ENCODE results near the gene PRR5.

Gene PRR5

DNA sequence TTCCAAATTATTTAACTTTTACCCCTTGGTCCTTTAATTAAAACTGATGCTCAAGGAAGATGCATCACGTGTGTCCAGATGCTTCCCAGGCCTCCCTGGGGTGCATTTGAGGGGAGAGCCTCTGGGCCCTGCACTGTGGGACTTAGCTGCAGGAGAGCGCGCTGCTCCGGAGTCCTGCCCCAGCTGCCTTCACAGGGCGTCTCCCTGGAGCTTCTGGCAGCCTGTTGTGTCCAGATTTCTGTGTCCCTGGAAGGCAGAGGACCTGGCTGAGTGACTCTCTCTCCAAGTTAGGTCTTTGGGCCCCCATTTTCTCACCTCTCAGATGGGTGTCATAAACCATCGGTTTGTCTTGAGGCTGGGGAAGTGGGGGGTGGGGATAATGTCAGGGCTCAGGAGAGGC, 53.4 kb downstream of the PRR5 start:
- Histone ChIP-seq H3K4me3 (ENCODE audit: low read length) (no peak overlapping the region), H3K9me3 (ENCODE audit: control insufficient read depth, insufficient read depth, low read length) (no peaks in the 10 kb centered on the region), H3K4me1 (ENCODE audit: control insufficient read depth, low read length) (no peaks in the 10 kb centered on the region), H3K4me2 (ENCODE audit: low read length) (no peak overlapping the region), H3K79me2 (ENCODE audit: control insufficient read depth, low read length) (no peaks in the 10 kb centered on the region), H3K36me3 (ENCODE audit: control insufficient read depth, low read length) (no peaks in the 10 kb centered on the region), H3K27me3 (ENCODE audit: control insufficient read depth, low read length) (no peaks in the 10 kb centered on the region), H4K20me1 (ENCODE audit: control insufficient read depth, insufficient read depth, low read depth, low read length) (no peaks in the 10 kb centered on the region), H3F3A (ENCODE audit: control insufficient read depth, insufficient read depth) (no peaks in the 10 kb centered on the region), H3K27ac (ENCODE audit: low read depth, low read length) (no peak overlapping the region), H3K9me2 (replicated peaks; ENCODE audit: control insufficient read depth, low read length) (no peaks in the 10 kb centered on the region)
- TF ChIP-seq EZH2phosphoT487 (IDR thresholded peaks at IDR 0.05; ENCODE audit: borderline replicate concordance, low read length) (no peak), CTCF (IDR thresholded peaks at IDR 0.05; ENCODE audit: low read depth, low read length, poor library complexity, severe bottlenecking) (no peak)

DNA sequence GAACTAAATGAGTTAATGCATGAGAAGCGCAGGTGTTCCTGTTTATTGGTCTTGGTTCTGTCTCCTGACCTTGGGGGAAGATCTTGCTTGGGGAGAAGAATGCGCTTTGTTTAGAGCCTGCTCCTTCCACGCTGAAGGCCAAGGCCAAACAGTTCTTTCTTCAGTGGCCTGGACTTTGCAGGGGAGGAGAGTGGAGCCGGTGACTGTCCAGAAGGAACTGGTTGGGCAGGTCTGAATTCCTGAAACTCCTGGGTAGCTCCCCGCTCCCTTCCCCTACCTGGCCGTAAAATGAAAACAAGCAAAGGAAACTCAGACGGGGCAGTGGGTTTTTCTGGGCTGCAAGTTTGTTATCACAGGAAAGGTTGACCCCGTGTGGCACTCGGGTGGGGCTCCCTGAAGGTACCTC, 54.0 kb downstream of the PRR5 start:
- H3K9me3 ChIP-seq (ENCODE audit: control insufficient read depth, insufficient read depth, low read length) = no peaks in the 10 kb centered on the region
- no peaks in the 10 kb centered on the region for H4K20me1 ChIP-seq (ENCODE audit: control insufficient read depth, insufficient read depth, low read depth, low read length)
- H3K27me3 ChIP-seq (ENCODE audit: control insufficient read depth, low read length) = no peaks in the 10 kb centered on the region
- no peaks in the 10 kb centered on the region for H3K79me2 ChIP-seq (ENCODE audit: control insufficient read depth, low read length)
- no peaks in the 10 kb centered on the region for H3F3A ChIP-seq (ENCODE audit: control insufficient read depth, insufficient read depth)
- no peak overlapping the region for H3K4me3 ChIP-seq (ENCODE audit: low read length)
- H3K9me2 ChIP-seq (replicated peaks; ENCODE audit: control insufficient read depth, low read length) = no peaks in the 10 kb centered on the region
- no peak overlapping the region for H3K4me2 ChIP-seq (ENCODE audit: low read length)
- TF ChIP-seq CTCF (IDR thresholded peaks at IDR 0.05; ENCODE audit: low read depth, low read length, poor library complexity, severe bottlenecking) (no peak), EZH2phosphoT487 (IDR thresholded peaks at IDR 0.05; ENCODE audit: borderline replicate concordance, low read length) (no peak)
- no peaks in the 10 kb centered on the region for H3K4me1 ChIP-seq (ENCODE audit: control insufficient read depth, low read length)
- H3K36me3 ChIP-seq (ENCODE audit: control insufficient read depth, low read length) = no peaks in the 10 kb centered on the region
- H3K27ac ChIP-seq (ENCODE audit: low read depth, low read length) = no peak overlapping the region

DNA sequence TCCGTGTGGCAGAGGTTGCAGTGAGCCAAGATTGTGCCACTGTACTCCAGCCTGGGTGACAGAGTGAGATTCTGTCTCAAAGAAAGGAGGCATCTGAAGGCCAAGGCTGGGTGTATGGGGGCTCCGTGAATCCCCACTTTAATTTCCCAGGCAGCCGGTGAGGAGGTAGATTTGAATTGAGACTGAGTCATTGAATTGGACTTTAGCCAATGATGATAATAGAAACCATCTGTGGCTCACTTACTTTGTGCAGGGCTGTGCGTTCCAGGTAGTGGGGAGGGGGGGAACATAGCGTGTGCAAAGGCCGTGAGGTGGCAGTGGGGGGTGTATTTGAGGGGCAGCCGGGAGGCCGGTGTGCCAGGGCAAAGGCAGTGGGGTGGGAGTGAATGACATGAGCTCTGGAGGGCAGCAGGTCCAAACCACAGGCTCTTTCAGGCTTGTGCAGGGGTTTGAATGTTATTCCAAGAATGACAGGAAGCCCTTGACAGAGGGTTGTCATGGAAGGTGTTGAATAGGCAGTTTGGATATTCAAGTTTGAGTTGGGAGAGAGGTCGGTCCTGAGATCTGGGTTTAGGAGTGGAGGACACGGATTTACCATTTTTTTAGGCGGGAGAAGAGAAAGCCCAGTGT, 56.5 kb downstream of the PRR5 start:
- Histone ChIP-seq H3K4me3 (ENCODE audit: low read length) (no peak overlapping the region), H3K36me3 (ENCODE audit: control insufficient read depth, low read length) (no peaks in the 10 kb centered on the region), H3K4me1 (ENCODE audit: control insufficient read depth, low read length) (no peaks in the 10 kb centered on the region), H3K9me3 (ENCODE audit: control insufficient read depth, insufficient read depth, low read length) (no peaks in the 10 kb centered on the region), H4K20me1 (ENCODE audit: control insufficient read depth, insufficient read depth, low read depth, low read length) (no peaks in the 10 kb centered on the region), H3K4me2 (ENCODE audit: low read length) (no peak overlapping the region), H3K27ac (ENCODE audit: low read depth, low read length) (no peak overlapping the region), H3F3A (ENCODE audit: control insufficient read depth, insufficient read depth) (no peaks in the 10 kb centered on the region), H3K27me3 (ENCODE audit: control insufficient read depth, low read length) (no peaks in the 10 kb centered on the region), H3K9me2 (replicated peaks; ENCODE audit: control insufficient read depth, low read length) (no peaks in the 10 kb centered on the region), H3K79me2 (ENCODE audit: control insufficient read depth, low read length) (no peaks in the 10 kb centered on the region)
- no peak for TF ChIP-seq CTCF (IDR thresholded peaks at IDR 0.05; ENCODE audit: low read depth, low read length, poor library complexity, severe bottlenecking)
- TF ChIP-seq EZH2phosphoT487 (IDR thresholded peaks at IDR 0.05; ENCODE audit: borderline replicate concordance, low read length) = no peak

Measured in DOHH2 (cell line).